Bronchial epithelial cell (primary cell): Measurements from ENCODE around the gene MIEF1. TPM values are rescaled to one million over a fixed set of nuclear protein-coding genes. Genes with fewer than 3 reads are reported as not detected.
A peak's percentile ranks its signal among the peaks of the same experiment; 100 is the strongest.

Experiments used
- DNase-seq: peaks from one replicate; pipeline ENCODE4 v3.0.0-alpha.2; 2010; ENCODE audit warnings: low read depth
- FAIRE-seq: peaks from 2 replicates; lab custom pipeline; 2011; peaks lifted over from hg19 to GRCh38; lab: Jason Lieb, UNC
- H3K27me3 ChIP-seq: 2 replicates; pipeline ENCODE4 v1.5.1; 2011; ENCODE audit warnings: low read length; ENCODE audit not compliant: control insufficient read depth, insufficient read depth
- H3K36me3 ChIP-seq: 2 replicates; pipeline ENCODE4 v1.5.1; 2011; ENCODE audit warnings: low read length; ENCODE audit not compliant: control insufficient read depth, insufficient read depth
- H3K4me3 ChIP-seq: 2 replicates; pipeline ENCODE4 v1.5.1; 2011; ENCODE audit warnings: mild to moderate bottlenecking, low read depth, low read length, control low read depth
- total RNA-seq: library from RNA; depleted of rRNA; stranded (reverse); fragments of >200 nt; gene quantifications from 2 replicates; pipeline ENCODE4 v1.2.1, GENCODE V29; 2014
- TF ChIP-seq, protein P1 (sequence below): IDR thresholded peaks from 2 replicates; pipeline ENCODE4 v1.5.1; 2011; ENCODE audit warnings: mild to moderate bottlenecking, moderate library complexity, low read length, control low read depth, inconsistent platforms; ENCODE audit not compliant: insufficient read depth, severe bottlenecking

The MIEF1 gene
- total RNA-seq, 1 donor from 2014 or later, result 23.7 TPM

DNA sequence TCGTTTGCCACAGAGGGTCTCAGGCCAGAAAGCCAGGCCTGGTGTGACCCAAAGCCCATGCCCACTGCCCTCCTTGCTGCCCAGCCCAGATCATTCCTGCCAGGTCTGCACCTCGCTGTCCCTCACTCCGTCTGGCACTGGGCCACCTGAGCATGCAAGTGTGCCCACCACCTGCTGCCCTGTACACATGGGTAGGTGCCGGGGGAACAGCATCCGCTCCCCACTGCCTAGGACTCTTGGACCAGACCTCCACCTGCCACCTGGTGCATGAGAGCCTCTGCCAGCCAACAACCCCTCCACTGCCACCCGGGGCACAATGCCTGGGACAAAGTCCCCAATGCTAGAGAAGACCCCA lies 32.8 kb upstream of the MIEF1 start:
- TF ChIP-seq, protein P1, sequence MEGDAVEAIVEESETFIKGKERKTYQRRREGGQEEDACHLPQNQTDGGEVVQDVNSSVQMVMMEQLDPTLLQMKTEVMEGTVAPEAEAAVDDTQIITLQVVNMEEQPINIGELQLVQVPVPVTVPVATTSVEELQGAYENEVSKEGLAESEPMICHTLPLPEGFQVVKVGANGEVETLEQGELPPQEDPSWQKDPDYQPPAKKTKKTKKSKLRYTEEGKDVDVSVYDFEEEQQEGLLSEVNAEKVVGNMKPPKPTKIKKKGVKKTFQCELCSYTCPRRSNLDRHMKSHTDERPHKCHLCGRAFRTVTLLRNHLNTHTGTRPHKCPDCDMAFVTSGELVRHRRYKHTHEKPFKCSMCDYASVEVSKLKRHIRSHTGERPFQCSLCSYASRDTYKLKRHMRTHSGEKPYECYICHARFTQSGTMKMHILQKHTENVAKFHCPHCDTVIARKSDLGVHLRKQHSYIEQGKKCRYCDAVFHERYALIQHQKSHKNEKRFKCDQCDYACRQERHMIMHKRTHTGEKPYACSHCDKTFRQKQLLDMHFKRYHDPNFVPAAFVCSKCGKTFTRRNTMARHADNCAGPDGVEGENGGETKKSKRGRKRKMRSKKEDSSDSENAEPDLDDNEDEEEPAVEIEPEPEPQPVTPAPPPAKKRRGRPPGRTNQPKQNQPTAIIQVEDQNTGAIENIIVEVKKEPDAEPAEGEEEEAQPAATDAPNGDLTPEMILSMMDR, result no peak
- peaks cover 1% of the 10 kb centered on the region for H3K27me3 ChIP-seq
- H3K4me3 ChIP-seq, result no peak overlapping the region
- no peak for FAIRE-seq
- no peaks in the 10 kb centered on the region for H3K36me3 ChIP-seq
- no peak for DNase-seq

DNA sequence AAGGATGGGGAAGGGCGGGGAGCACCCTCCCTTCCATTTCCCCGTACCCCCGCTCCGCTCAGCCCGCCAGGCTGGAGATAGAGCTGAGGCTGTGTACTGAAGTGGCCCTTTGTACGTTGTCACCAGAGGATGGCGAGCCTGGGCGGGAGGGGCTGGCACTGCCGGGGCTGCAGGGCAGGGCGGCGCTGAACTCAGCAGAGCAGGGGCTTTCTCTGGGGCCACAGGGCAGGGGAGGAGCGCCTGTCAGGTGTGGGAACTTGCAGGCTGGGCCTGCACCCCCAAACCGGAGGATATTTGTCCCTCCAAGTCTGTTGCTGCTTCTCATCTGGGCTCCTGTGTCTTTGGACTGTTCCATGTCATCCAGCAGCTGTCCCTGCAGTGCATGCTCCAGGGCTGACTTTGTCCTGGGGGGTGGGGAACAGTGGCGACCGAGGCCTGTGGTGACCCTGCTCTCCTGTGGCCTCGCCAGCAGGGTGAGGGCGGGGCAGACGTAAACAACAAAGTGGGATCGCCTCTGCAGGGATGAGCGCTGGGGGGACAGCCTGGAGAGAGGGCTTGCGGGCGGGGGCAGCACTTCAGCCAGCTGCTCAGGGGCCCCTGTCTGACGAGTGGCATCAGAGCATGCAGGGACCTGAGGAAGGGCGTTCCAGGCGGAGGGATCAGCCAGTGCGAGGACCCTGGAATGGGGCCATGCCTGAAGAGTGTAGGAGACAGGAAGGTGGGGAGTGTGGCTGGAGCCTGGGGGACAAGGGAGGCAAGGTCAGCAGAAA lies 32.2 kb upstream of the MIEF1 start:
- Histone ChIP-seq H3K4me3 (no peak overlapping the region), H3K36me3 (no peaks in the 10 kb centered on the region), H3K27me3 (peaks cover 1% of the 10 kb centered on the region)
- FAIRE-seq (no peak), DNase-seq (no peak)
- TF ChIP-seq, protein P1, result no peak

DNA sequence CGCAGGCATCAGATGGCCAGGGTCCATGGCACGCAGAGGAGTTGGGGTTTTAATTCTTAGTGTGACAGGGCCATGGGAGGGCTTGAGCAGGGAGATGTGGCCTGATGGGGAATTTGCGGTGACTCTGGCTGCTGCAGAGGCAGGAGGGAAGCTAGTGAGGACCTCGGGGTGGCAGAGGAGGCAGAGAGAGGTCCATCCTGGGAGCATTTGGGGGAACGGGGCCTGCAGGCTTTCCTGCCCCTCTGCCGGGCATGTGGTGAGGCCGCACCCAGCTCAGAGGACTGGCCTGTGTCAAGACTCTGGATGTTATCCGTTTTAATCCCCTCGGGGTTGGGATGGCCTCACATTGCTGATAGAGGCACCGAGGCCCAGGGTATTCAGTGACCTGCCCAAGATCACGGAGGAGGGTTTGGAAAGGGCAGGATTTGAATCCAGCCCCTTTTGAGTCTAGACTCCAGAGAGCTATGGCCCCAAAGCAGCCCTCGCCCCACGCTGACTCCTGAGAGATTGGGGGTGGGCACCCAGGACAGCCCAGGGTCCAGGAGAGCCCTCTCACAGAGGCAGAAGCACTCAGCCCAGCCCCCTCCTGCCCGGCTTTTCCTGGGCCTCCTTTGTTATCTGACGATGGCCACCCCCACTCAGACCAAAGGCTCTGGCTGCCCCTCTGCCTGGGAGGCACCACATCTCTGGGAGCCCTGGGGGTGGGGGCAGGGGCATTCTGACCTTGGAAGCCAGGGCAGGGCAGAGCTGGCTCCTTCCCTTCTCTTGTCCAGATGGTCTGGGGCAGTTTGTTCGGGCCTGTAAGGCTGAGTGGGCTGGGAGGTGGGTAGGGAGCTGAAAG lies 31.4 kb upstream of the MIEF1 start:
- TF ChIP-seq, protein P1, result no peak
- FAIRE-seq, result no peak
- no peak overlapping the region for H3K4me3 ChIP-seq
- H3K36me3 ChIP-seq, result no peaks in the 10 kb centered on the region
- H3K27me3 ChIP-seq, result peaks cover 1% of the 10 kb centered on the region
- DNase-seq, result no peak

DNA sequence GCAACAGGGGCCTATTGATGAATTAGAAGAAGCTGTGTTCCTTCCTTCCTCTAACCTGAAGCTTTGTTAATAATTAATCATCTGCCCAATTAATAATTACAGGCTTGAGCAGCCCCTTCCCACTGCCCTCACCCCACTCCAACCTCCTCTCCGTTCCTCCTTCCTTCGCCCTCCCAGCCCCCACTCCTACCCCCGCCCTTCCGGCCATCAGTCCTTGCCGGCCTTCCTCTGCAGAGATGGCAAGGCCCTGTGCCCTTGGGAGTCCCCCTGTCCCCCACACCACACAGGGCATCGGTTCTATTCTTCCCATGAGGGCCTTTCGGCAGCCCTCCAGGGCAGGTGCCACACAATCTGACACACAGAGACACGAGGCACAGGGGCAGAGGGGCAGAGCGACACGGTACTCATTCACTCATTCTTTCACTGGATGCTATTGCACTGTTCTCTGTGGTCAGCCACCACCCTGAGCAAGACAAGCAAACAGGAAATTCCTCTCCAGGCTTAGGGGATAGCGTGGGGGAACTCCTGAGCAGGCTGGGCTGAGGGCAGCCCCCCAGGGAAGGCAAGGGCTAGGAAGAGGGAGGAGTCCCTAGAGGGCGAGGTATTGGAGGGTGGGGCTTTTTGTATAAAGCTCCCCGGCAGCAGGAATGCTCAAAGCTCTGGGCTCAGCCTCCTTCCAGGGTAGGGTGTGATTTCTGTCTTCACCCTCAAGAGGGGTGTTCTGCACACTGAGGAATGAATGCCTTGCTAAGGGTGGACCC lies 30.5 kb upstream of the MIEF1 start:
- DNase-seq (peak; percentile 26), FAIRE-seq (no peak)
- Histone ChIP-seq H3K27me3 (peaks cover 1% of the 10 kb centered on the region), H3K4me3 (no peak overlapping the region), H3K36me3 (no peaks in the 10 kb centered on the region)
- TF ChIP-seq, protein P1, result no peak

DNA sequence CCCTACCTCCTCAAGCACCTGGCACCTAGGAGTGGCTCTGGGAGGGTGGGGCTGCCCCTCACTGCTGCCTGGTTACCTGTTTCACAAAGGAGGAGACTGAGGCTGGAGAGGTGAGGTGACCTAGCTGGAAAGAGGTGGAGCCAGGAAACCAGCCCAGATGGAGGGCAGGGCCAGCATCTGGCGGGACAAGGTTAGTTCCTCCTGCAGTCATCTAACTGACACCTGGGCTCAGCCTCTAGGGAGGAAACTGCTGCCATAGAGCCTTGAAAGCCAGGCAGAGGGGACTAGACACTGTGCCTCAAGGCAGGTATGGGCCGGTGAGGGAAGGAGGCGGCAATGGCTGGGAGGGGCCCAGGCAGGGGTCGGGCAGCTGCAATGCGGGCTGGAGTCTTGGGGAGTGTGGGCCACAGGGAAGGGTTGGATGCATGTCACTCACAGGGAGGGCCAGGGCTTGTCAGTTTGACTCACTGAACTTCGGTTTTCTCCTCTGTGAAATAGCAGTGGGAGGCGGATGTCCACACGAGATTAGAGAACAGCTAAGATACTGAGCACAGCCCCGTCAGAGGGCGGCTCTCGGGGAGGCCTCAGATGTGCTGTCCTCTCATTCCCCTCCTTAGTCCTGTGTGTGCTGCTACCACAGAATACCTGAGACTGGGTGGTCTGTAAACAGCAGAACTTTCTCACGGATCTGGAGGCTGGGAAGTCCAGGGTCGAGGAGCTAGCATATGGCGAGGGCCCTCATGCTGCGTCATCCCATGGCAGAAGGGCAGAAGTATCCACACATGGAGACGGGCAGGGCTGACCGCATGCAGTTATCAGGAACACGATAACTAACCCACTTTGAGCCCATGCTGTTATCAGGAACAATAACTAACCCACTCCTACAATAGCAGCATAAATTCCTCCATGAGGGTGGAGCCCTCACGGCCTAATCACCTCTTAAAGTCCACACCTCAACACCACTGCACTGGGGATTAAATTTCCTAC lies 29.2 kb upstream of the MIEF1 start:
- TF ChIP-seq, protein P1, result no peak
- DNase-seq (no peak), FAIRE-seq (no peak)
- no peak overlapping the region for H3K4me3 ChIP-seq
- H3K36me3 ChIP-seq, result no peaks in the 10 kb centered on the region
- peaks cover 1% of the 10 kb centered on the region for H3K27me3 ChIP-seq
